H1 (cell line): ENCODE measurements around the gene SCGN. TPM values are rescaled to one million over a fixed set of nuclear protein-coding genes. Genes with fewer than 3 reads are reported as not detected.

Experiments
- CTCF ChIA-PET: fragments of 300-600 bp; sonication (Branson Sonifier 250); formaldehyde crosslinking; loops from one replicate; lab custom pipeline; 2021; ENCODE audit not compliant: partially characterized antibody; lab: Charles Lee
- POLR2A ChIA-PET: fragments of 300-600 bp; sonication (Branson Sonifier 250); formaldehyde crosslinking; loops from one replicate; lab custom pipeline; 2021; ENCODE audit warnings: inconsistent platforms; ENCODE audit not compliant: partially characterized antibody; lab: Charles Lee
- DNase-seq, 2 experiments: peaks; one replicate each; pipeline versions ENCODE4 v3.0.0 to v3.0.0-alpha.2; 2010 to 2022; ENCODE audit warnings: low spot score in 2 of 2, low read depth in 1 of 2, mixed read lengths in 1 of 2
- FAIRE-seq: peaks from 2 replicates; lab custom pipeline; 2011; peaks lifted over from hg19 to GRCh38; lab: Jason Lieb, UNC
- H2AFZ ChIP-seq: 2 replicates; pipeline ENCODE4 v1.8.1; 2012; ENCODE audit warnings: low read length, inconsistent platforms
- H2AK5ac ChIP-seq: 2 replicates; pipeline ENCODE4 v1.6.1; 2013; ENCODE audit warnings: low read depth, low read length
- H2BK120ac ChIP-seq: replicated peaks from 2 replicates; pipeline ENCODE3; 2013; ENCODE audit warnings: low read depth, low read length, inconsistent platforms
- H2BK12ac ChIP-seq: 2 replicates; pipeline ENCODE4 v1.6.1; 2013; ENCODE audit warnings: low read depth, low read length
- H2BK15ac ChIP-seq: 2 replicates; pipeline ENCODE4 v1.6.1; 2013; ENCODE audit warnings: low read length
- H2BK20ac ChIP-seq: 2 replicates; pipeline ENCODE4 v1.6.1; 2013; ENCODE audit warnings: low read length
- H2BK5ac ChIP-seq: 2 replicates; pipeline ENCODE4 v1.6.1; 2013; ENCODE audit warnings: low read depth, low read length
- H3K14ac ChIP-seq: 2 replicates; pipeline ENCODE4 v1.6.1; 2013; ENCODE audit warnings: inconsistent platforms; ENCODE audit not compliant: insufficient read length
- H3K18ac ChIP-seq: 2 replicates; pipeline ENCODE4 v1.6.1; 2013; ENCODE audit warnings: low read length; ENCODE audit errors: extremely low read depth
- H3K23ac ChIP-seq: 2 replicates; pipeline ENCODE4 v1.6.1; 2013; ENCODE audit warnings: inconsistent platforms; ENCODE audit not compliant: insufficient read length
- H3K23me2 ChIP-seq: 2 replicates; pipeline ENCODE4 v1.6.1; 2013; ENCODE audit warnings: low read depth, low read length
- H3K27ac ChIP-seq: 2 replicates; pipeline ENCODE4 v1.6.1; 2011; ENCODE audit warnings: low read depth, low read length, inconsistent platforms
- H3K27me3 ChIP-seq, 4 experiments: replicated peaks in 1 of 4; 1 replicate in 1 of 4; 2 replicates in 3 of 4; pipeline versions ENCODE4 v1.6.1 to v1.8.1; 2011 to 2013; ENCODE audit warnings: low read length in 3 of 4, mild to moderate bottlenecking in 3 of 4, inconsistent platforms in 2 of 4, mixed read lengths in 2 of 4, moderate library complexity in 1 of 4; ENCODE audit not compliant: control insufficient read depth in 3 of 4, insufficient read depth in 3 of 4; ENCODE audit errors: extremely low read depth in 1 of 4
- H3K36me3 ChIP-seq, 4 experiments: 2 replicates each; pipeline versions ENCODE4 v1.6.1 to v1.8.1; 2011 to 2013; ENCODE audit warnings: mild to moderate bottlenecking in 4 of 4, low read length in 3 of 4, moderate library complexity in 2 of 4, control low read depth in 1 of 4, inconsistent platforms in 1 of 4; ENCODE audit not compliant: insufficient read depth in 4 of 4, control insufficient read depth in 2 of 4
- H3K4ac ChIP-seq: replicated peaks from 2 replicates; pipeline ENCODE3; 2013; ENCODE audit warnings: low read length, low read depth, mixed read lengths, inconsistent platforms; ENCODE audit not compliant: insufficient read length
- H3K4me1 ChIP-seq, 4 experiments: replicated peaks in 1 of 4; 1 replicate in 1 of 4; 2 replicates in 3 of 4; pipeline versions ENCODE4 v1.6.1 to v1.8.1; 2011 to 2013; ENCODE audit warnings: low read length in 3 of 4, inconsistent platforms in 2 of 4, mixed read lengths in 1 of 4; ENCODE audit not compliant: insufficient read depth in 4 of 4, control insufficient read depth in 3 of 4
- H3K4me2 ChIP-seq, 2 experiments: 2 replicates each; pipeline versions ENCODE4 v1.6.1 to v1.8.1; 2011 to 2013; ENCODE audit warnings: low read depth in 2 of 2, low read length in 2 of 2, control low read depth in 1 of 2, inconsistent platforms in 1 of 2, mild to moderate bottlenecking in 1 of 2; ENCODE audit not compliant: insufficient read depth in 1 of 2
- H3K4me3 ChIP-seq, 4 experiments: fragments of 200-600, 300-600 bp in 1 of 4; sonication (generic), shearing (Covaris generic), sonication (Bioruptor Twin) in 1 of 4; 2 replicates each; pipeline versions ENCODE4 v1.5.1 to v1.8.1; 2011 to 2016; ENCODE audit warnings: low read length in 4 of 4, low read depth in 3 of 4, control low read depth in 2 of 4, inconsistent platforms in 2 of 4, mild to moderate bottlenecking in 2 of 4, mixed read lengths in 1 of 4, moderate library complexity in 1 of 4; ENCODE audit not compliant: insufficient read depth in 2 of 4; ENCODE audit errors: extremely low read depth in 1 of 4
- H3K56ac ChIP-seq: replicated peaks from 2 replicates; pipeline ENCODE3; 2013; ENCODE audit warnings: low read depth, mild to moderate bottlenecking, mixed read lengths, low read length, inconsistent platforms; ENCODE audit not compliant: insufficient read length
- H3K79me1 ChIP-seq: 2 replicates; pipeline ENCODE4 v1.6.1; 2013; ENCODE audit warnings: low read depth, low read length, control low read depth
- H3K79me2 ChIP-seq, 2 experiments: 2 replicates each; pipeline versions ENCODE4 v1.6.1 to v1.8.1; 2012 to 2013; ENCODE audit warnings: low read length in 2 of 2, mild to moderate bottlenecking in 2 of 2, inconsistent platforms in 1 of 2; ENCODE audit not compliant: insufficient read depth in 2 of 2, control insufficient read depth in 1 of 2
- H3K9ac ChIP-seq, 4 experiments: replicated peaks in 1 of 4; 1 replicate in 1 of 4; 2 replicates in 3 of 4; pipeline versions ENCODE4 v1.6.1 to v1.8.1; 2011 to 2013; ENCODE audit warnings: low read depth in 3 of 4, low read length in 3 of 4, control low read depth in 2 of 4, mild to moderate bottlenecking in 2 of 4, moderate library complexity in 2 of 4, inconsistent platforms in 1 of 4; ENCODE audit errors: extremely low read depth in 1 of 4
- H3K9me3 ChIP-seq, 2 experiments: 2 replicates each; pipeline versions ENCODE4 v1.6.1 to v1.8.1; 2012 to 2013; ENCODE audit warnings: mild to moderate bottlenecking in 2 of 2, moderate library complexity in 2 of 2, control low read depth in 1 of 2, inconsistent platforms in 1 of 2, low read depth in 1 of 2, low read length in 1 of 2, mixed read lengths in 1 of 2; ENCODE audit not compliant: insufficient read depth in 2 of 2
- H4K20me1 ChIP-seq, 2 experiments: replicated peaks in 1 of 2; 2 replicates each; pipeline versions ENCODE3 to v1.8.1; 2011 to 2013; ENCODE audit warnings: inconsistent platforms in 2 of 2, low read length in 2 of 2, mild to moderate bottlenecking in 1 of 2; ENCODE audit not compliant: insufficient read depth in 2 of 2, control insufficient read depth in 1 of 2
- H4K5ac ChIP-seq: 2 replicates; pipeline ENCODE4 v1.6.1; 2013; ENCODE audit warnings: low read length, low read depth, mixed read lengths, inconsistent platforms; ENCODE audit not compliant: insufficient read length
- H4K8ac ChIP-seq: 2 replicates; pipeline ENCODE4 v1.8.0; 2013; ENCODE audit warnings: mild to moderate bottlenecking, moderate library complexity, low read length, inconsistent platforms; ENCODE audit not compliant: insufficient read depth; ENCODE audit errors: extremely low read depth
- H4K91ac ChIP-seq: replicated peaks from 2 replicates; pipeline ENCODE3; 2013; ENCODE audit warnings: low read length, mixed read lengths, inconsistent platforms; ENCODE audit not compliant: insufficient read length
- KDM1A ChIP-seq: fragments of 200-600, 300-600 bp; sonication (generic); IDR thresholded peaks from 2 replicates; pipeline ENCODE4 v1.7.1; 2016; ENCODE audit warnings: mild to moderate bottlenecking, low read length, borderline replicate concordance
- YY1 ChIP-seq: IDR thresholded peaks from 2 replicates; pipeline ENCODE4 v1.6.1; 2011; ENCODE audit warnings: low read depth, mild to moderate bottlenecking, low read length
- WGBS, 2 experiments: shearing (Covaris generic) in 1 of 2; methylation state at CpG; one replicate each; pipeline versions ENCODE4 v1.1.6 to v1.1.7; 2013 to 2015; ENCODE audit warnings: low lambda C conversion rate in 2 of 2, mixed read lengths in 2 of 2, inconsistent platforms in 1 of 2, low coverage in 1 of 2, missing lambda C conversion rate in 1 of 2; ENCODE audit not compliant: insufficient replicate concordance in 2 of 2, insufficient coverage in 1 of 2, insufficient read length in 1 of 2; ENCODE audit errors: extremely low coverage in 1 of 2, missing lambda C conversion rate in 1 of 2; 5-methylcytosine and 5-hydroxymethylcytosine counted together
- polyA plus RNA-seq, 7 experiments: library from polyadenylated mRNA; depleted of rRNA in 3 of 7; stranded (reverse) in 5 of 7; unstranded in 2 of 7; fragments of >200 nt in 5 of 7; fragments of 200-250 nt in 2 of 7; gene quantifications; 1 replicate in 5 of 7; 2 replicates in 1 of 7; 4 replicates in 1 of 7; pipeline versions ENCODE4 v1.2.1 to v1.2.3, GENCODE V29; 2011 to 2013; ENCODE audit warnings: missing spikeins in 2 of 7, mixed read lengths in 2 of 7
- total RNA-seq: library from RNA; stranded (reverse); fragmentation: NEBNext Ultra II Directional; extraction: Animal tissue kit (Norgen Biotek cat#: 25700); gene quantifications from 2 replicates; pipeline ENCODE4 v1.2.1, GENCODE V29; 2021

SCGN gene
- total and polyA plus RNA-seq, 2 of the 8 experiments (the other 6 are each of a cell fraction or from before 2014, with no cell fraction given), result not detected

- POLR2A ChIA-PET, result no interaction called here
- no peaks in the 10 kb centered on the region for H3K9me3 ChIP-seq
- H2BK120ac ChIP-seq, result no peak overlapping the region
- no peak overlapping the region for H3K23ac ChIP-seq
- H3K79me1 ChIP-seq, result no peaks in the 10 kb centered on the region
- H3K9ac ChIP-seq, result no peak overlapping the region
- TF ChIP-seq KDM1A (peak; percentile 65; the same call in 1 of the 2 replicates), YY1 (no peak)
- TF ChIP-seq, all 59 proteins: peak for 1
- Histone ChIP-seq H3K27ac (no peak overlapping the region), H3K4me3 (no peak overlapping the region), H2AK5ac (no peak overlapping the region), H3K27me3 (0 out of 7 replicates have a peak, but pooled peaks cover 0 to 3% (median 0%) of the 10 kb centered on the region in 4 experiments), H2BK12ac (no peak overlapping the region), H4K91ac (no peak overlapping the region), H3K4me2 (no peak overlapping the region), H3K4me1 (peaks cover 0 to 23% (median 6%) of the 10 kb centered on the region in 4 experiments; a peak in 5 of 7 replicates), H2BK15ac (no peak overlapping the region), H3K14ac (no peak overlapping the region), H2BK20ac (no peak overlapping the region), H4K8ac (no peak overlapping the region), H3K36me3 (no peaks in the 10 kb centered on the region), H2BK5ac (no peak overlapping the region), H3K4ac (no peak overlapping the region), H4K20me1 (no peaks in the 10 kb centered on the region), H3K79me2 (no peaks in the 10 kb centered on the region), H3K56ac (no peak overlapping the region), H4K5ac (no peak overlapping the region), H3K23me2 (no peaks in the 10 kb centered on the region), H3K18ac (no peak overlapping the region), H2AFZ (no peak overlapping the region)
- no peak for DNase-seq
- CTCF ChIA-PET, result no interaction called here
- no peak for FAIRE-seq
- 83% methylated on average over 4 of the region's 4 CpGs; no CpG with 5 or more reads in 1 of the 2 experiments for WGBS, 2 experiments
These were observed 21.3 kb upstream of the SCGN start for GRCh38 chr6:25630508-25631278.
